Astrocyte of the hippocampus (primary cell): Measurements from ENCODE around the gene STYX.

Experiments
- DNase-seq: peaks from one replicate; pipeline ENCODE4 v3.0.0; 2011; ENCODE audit warnings: low read depth, low spot score

Gene STYX

GRCh38 chr14:52729925-52730708 is at the start of gene STYX:
Gene STYX (plus strand): TSS chr14:52730166. CDS start chr14:52730475, 309 bp downstream.
- DNase-seq, result peak; percentile 100

- no peak for DNase-seq
These were observed 45.9 kb upstream of the STYX start for GRCh38 chr14:52683985-52684520.

GRCh38 chr14:52686176-52686575 is 43.8 kb upstream of the STYX start:
- DNase-seq, result no peak

- DNase-seq, result no peak
These were observed 38.8 kb upstream of the STYX start for GRCh38 chr14:52690983-52691760.

- no peak for DNase-seq
These were observed 37.6 kb upstream of the STYX start for GRCh38 chr14:52692248-52692962.

GRCh38 chr14:52693036-52693435 is 36.9 kb upstream of the STYX start:
- no peak for DNase-seq

- DNase-seq, result no peak
These were observed 36.4 kb upstream of the STYX start for GRCh38 chr14:52693532-52693931.

- DNase-seq, result peak; percentile 68
These were observed 35.0 kb upstream of the STYX start for GRCh38 chr14:52694761-52695480.

- peak; percentile 90 for DNase-seq
These were observed 34.4 kb upstream of the STYX start, which contains the start of gene ERO1A for GRCh38 chr14:52695481-52696091. Gene ERO1A (minus strand): TSS chr14:52695558. CDS start chr14:52695481, 77 bp downstream.

- DNase-seq, result no peak
These were observed 29.2 kb upstream of the STYX start for GRCh38 chr14:52700701-52701172.

GRCh38 chr14:52701223-52701622 is 28.7 kb upstream of the STYX start:
- DNase-seq, result no peak

GRCh38 chr14:52703225-52703624 is 26.7 kb upstream of the STYX start:
- DNase-seq, result peak; percentile 81

- no peak for DNase-seq
These were observed 26.3 kb upstream of the STYX start for GRCh38 chr14:52703664-52704063.

GRCh38 chr14:52706286-52706685 is 23.7 kb upstream of the STYX start:
- DNase-seq, result peak; percentile 10

GRCh38 chr14:52706724-52707706 is 23.0 kb upstream of the STYX start, which contains the start of gene PSMC6:
Gene PSMC6 (plus strand): TSS chr14:52707200. CDS start chr14:52707220, 20 bp downstream.
- peak; percentile 97 for DNase-seq

- peak; percentile 7 for DNase-seq
These were observed 18.3 kb upstream of the STYX start for GRCh38 chr14:52711666-52712065.

GRCh38 chr14:52716155-52716554 is 13.8 kb upstream of the STYX start:
- no peak for DNase-seq

- DNase-seq, result no peak
These were observed 6.2 kb upstream of the STYX start for GRCh38 chr14:52723514-52724359.

- no peak for DNase-seq
These were observed 5.7 kb upstream of the STYX start for GRCh38 chr14:52724360-52724644.
